Type B pancreatic cell (in vitro differentiated cells): ENCODE results near the gene IL1RL1. TPM values are rescaled to one million over a fixed set of nuclear protein-coding genes. Genes with fewer than 3 reads are reported as not detected.

Experiments used
- DNase-seq: peaks from one replicate; pipeline ENCODE4 v3.0.0; 2021; ENCODE audit warnings: mixed read lengths; ENCODE audit not compliant: unreplicated experiment; ENCODE audit errors: extremely low spot score
- H3K27ac Mint-ChIP-seq: 2 replicates; pipeline ENCODE4 v1.8.0; 2021; ENCODE audit warnings: mild to moderate bottlenecking, mixed read lengths
- H3K27me3 Mint-ChIP-seq: 2 replicates; pipeline ENCODE4 v1.8.0; 2021; ENCODE audit warnings: mixed read lengths
- H3K36me3 Mint-ChIP-seq: 2 replicates; pipeline ENCODE4 v1.8.0; 2021; ENCODE audit warnings: mixed read lengths
- H3K4me1 Mint-ChIP-seq: one replicate; pipeline ENCODE4 v1.8.0; 2021; ENCODE audit warnings: mixed read lengths; ENCODE audit not compliant: unreplicated experiment
- H3K4me3 Mint-ChIP-seq: 2 replicates; pipeline ENCODE4 v1.8.0; 2021; ENCODE audit warnings: mild to moderate bottlenecking, mixed read lengths
- H3K9me3 Mint-ChIP-seq: 2 replicates; pipeline ENCODE4 v1.8.0; 2021; ENCODE audit warnings: mixed read lengths
- CTCF ChIP-seq: fragments of 200-600 bp; sonication (generic); conservative IDR thresholded peaks from 2 replicates; pipeline ENCODE4 v1.5.0; 2021; ENCODE audit warnings: antibody characterized with exemption, mild to moderate bottlenecking
- total RNA-seq: library from RNA; stranded (reverse); gene quantifications from 2 replicates; pipeline ENCODE4 v1.2.1, GENCODE V29; 2021; ENCODE audit warnings: low replicate concordance

IL1RL1 gene
- total RNA-seq, 1 donor from 2014 or later, result not detected

- peaks cover 26% of the 10 kb centered on the region for H3K27me3 Mint-ChIP-seq
- H3K9me3 Mint-ChIP-seq, result no peaks in the 10 kb centered on the region
- H3K36me3 Mint-ChIP-seq, result no peaks in the 10 kb centered on the region
- no peaks in the 10 kb centered on the region for H3K4me1 Mint-ChIP-seq
- DNase-seq, result no peak
- no peak overlapping the region for H3K27ac Mint-ChIP-seq
- TF ChIP-seq CTCF, result no peak
- H3K4me3 Mint-ChIP-seq, result no peak overlapping the region
Measured at GRCh38 chr2:102294802-102295489, 16.4 kb upstream of the IL1RL1 start.

GRCh38 chr2:102295566-102295965 is 15.8 kb upstream of the IL1RL1 start:
- peaks cover 31% of the 10 kb centered on the region for H3K27me3 Mint-ChIP-seq
- no peak overlapping the region for H3K27ac Mint-ChIP-seq
- DNase-seq, result no peak
- no peak overlapping the region for H3K4me3 Mint-ChIP-seq
- TF ChIP-seq CTCF, result no peak
- H3K36me3 Mint-ChIP-seq, result no peaks in the 10 kb centered on the region
- no peaks in the 10 kb centered on the region for H3K9me3 Mint-ChIP-seq
- H3K4me1 Mint-ChIP-seq, result no peaks in the 10 kb centered on the region

- Mint-ChIP-seq H3K36me3 (no peaks in the 10 kb centered on the region), H3K27me3 (peaks cover 31% of the 10 kb centered on the region), H3K4me3 (no peak overlapping the region), H3K27ac (no peak overlapping the region), H3K4me1 (no peaks in the 10 kb centered on the region), H3K9me3 (no peaks in the 10 kb centered on the region)
- no peak for DNase-seq
- TF ChIP-seq CTCF, result no peak
Measured at GRCh38 chr2:102296449-102296848, 14.9 kb upstream of the IL1RL1 start.

- Mint-ChIP-seq H3K27ac (no peak overlapping the region), H3K9me3 (no peaks in the 10 kb centered on the region), H3K4me1 (no peaks in the 10 kb centered on the region), H3K36me3 (no peaks in the 10 kb centered on the region), H3K4me3 (no peak overlapping the region), H3K27me3 (peaks cover 33% of the 10 kb centered on the region)
- no peak for DNase-seq
- no peak for TF ChIP-seq CTCF
Measured at GRCh38 chr2:102297891-102298290, 13.5 kb upstream of the IL1RL1 start.

GRCh38 chr2:102301867-102302362 is 9.4 kb upstream of the IL1RL1 start:
- Mint-ChIP-seq H3K27me3 (peaks cover 35% of the 10 kb centered on the region), H3K4me1 (no peaks in the 10 kb centered on the region), H3K4me3 (no peak overlapping the region), H3K9me3 (no peaks in the 10 kb centered on the region), H3K27ac (no peak overlapping the region), H3K36me3 (no peaks in the 10 kb centered on the region)
- TF ChIP-seq CTCF, result no peak
- DNase-seq, result no peak
